Stimulated activated CD4-positive, alpha-beta T cell treated with anti-CD3 and anti-CD28 coated beads, TNF-alpha, amount 100 ng/mL, for 1 hour (primary cell): ENCODE measurements around the gene HDAC8.
"Not testable (repeated sequence)": the region's sequence is repeated elsewhere in the genome, so short reads cannot be mapped to it uniquely, and the experiment has no call there.

Experiments used
- DNase-seq, 3 donors: peaks; one replicate each; pipeline ENCODE4 v3.0.0-alpha.2; 2020; ENCODE audit warnings: low read depth in 3 of 3, low spot score in 1 of 3

HDAC8 gene

DNA sequence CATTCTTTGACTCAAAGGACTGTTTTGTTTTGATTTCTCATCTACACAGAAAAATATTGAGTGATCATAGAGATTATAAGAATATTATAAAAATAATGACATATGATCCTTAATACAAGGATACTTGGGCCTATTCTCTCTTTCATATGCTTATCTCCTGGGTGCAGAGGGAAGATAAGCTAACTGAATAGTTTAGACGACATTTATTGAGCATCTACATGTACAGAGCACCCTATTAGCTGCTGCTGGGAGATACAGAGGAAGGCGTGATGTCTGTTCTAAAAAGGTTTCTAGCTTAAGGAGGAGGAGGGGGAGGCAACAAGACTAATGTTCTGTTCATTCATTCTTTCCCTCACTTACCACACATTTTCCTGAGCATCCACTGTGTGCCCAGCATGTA is 106.8 kb downstream of the HDAC8 start:
- DNase-seq, result no peak

DNA sequence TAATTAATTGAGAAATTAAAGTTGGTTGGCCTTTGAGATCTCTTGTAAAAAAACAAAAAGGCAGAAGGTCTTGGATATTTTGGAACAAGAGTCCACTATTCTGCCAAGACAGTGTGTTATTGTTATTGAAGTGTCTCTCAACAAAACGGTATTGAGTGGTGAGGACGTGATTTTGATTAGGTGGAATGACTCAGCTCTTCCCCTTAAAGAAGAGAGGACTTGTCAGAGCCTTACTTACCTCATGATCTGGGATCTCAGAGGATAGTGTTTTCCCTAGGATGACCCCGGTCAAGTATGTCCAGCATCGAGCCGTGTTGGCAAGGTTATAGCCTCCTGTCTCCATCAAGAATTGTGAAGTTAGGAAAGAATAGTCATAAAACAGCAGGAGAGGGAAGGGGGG is 110.9 kb downstream of the HDAC8 start:
- DNase-seq, result no peak

DNA sequence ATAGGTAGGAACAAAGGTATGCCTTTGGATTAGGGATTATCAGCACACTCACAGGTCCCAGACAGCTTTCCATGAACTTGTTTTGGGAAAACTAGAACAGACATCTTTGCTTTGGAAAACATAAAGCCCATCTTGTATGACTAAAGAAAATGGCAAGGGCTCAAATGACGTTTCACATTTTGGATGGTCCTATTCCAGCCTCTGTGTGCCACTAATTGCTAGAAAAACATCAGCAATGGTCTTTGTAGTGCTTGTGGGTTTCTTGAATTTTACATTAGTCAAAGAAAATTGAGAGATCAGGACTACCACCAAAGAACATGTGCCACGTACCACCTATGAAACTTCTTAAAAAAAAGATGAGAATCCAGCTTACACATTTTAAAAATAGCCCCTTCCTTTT is 111.4 kb downstream of the HDAC8 start:
- DNase-seq, result no peak

DNA sequence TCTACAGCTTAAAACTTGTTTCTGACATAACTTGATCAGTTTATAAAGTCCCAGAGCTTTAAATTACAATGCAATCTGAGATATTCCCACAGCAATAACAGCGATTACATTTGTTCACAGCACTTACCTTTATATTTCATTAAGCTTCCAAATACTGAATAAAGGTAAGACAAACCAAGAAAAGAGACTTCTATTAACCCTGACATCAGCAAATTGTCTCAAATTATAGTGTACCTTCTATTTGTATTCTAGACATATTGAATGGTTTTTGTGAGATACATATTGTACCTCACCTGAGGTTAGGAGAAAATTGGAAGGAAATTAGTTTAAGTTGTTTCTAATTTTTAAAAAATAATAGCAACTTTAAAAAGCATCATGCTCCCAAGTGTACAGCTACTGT is 111.9 kb downstream of the HDAC8 start:
- no peak for DNase-seq

DNA sequence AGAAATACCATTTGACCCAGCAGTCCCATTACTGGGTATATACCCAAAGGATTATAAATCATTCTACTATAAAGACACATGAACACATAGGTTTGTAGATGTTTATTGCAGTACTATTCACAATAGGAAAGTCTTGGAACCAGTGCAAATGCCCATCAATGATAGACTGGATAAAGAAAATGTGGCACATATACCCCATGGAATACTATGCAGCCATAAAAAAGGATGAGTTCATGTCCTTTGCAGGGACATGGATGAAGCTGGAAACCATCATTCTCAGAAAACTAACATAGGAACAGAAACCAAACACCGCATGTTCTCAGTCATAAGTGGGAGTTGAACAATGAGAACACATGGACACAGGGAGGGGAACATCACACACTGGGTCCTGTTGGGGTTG is 123.6 kb downstream of the HDAC8 start:
- DNase-seq, result not testable (repeated sequence)

DNA sequence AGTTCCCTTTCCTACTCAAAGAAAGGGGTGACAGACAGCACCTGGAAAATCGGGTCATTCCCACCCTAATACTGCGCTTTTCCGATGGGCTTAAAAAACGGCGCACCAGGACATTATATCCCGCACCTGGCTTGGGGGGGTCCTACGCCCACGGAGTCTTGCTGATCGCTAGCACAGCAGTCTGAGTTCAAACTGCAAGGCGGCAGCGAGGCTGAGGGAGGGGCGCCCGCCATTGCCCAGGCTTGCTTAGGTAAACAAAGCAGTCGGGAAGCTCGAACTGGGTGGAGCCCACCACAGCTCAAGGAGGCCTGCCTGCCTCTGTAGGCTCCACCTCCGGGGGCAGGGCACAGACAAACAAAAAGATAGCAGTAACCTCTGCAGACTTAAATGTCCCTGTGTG is 131.9 kb downstream of the HDAC8 start:
- not testable (repeated sequence) for DNase-seq

DNA sequence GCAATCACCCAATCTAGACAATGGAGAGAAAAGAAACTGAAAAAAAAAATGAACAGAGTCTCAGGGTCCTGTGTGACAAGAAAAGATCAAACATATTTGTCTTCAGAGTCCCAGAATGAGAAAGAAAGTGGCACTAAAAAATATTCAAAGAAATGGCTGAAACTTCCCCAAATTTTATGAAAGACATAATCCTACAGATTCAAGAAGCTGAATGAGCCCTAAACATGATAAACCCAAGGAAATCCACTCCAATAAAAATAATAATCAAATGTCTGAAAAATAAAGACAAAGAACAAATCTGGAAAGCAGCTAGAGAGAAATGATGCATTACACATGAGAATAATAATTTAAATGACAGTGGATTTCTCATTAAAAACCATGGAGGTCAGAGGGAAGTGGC is 136.6 kb downstream of the HDAC8 start:
- no peak for DNase-seq

DNA sequence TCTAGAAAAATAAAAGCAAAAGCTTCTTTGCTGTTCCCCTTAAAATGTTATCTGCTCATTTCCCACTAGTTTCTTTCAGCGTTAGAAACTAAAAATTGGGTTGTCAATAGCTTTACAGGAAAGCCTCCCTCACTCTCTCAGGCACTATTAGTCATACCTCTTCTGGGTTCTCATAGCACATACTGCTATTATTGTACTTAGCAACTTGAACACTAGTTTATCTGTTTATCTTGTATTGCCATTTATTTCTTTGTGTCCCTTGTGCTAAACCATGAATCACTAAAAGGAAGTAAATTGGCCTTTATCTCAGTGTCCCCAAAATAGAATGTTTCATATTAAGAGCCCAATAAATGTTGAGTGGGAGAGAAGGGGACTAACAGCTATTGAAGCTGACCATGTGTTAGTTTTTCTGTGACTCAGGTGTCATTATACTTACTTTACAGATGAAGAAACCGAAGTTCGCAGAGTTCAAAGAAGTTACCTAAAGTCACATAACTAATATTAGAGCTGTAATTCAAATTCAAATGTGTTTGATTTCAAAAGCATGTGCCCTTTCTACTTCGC is 142.2 kb downstream of the HDAC8 start:
- DNase-seq, result no peak

DNA sequence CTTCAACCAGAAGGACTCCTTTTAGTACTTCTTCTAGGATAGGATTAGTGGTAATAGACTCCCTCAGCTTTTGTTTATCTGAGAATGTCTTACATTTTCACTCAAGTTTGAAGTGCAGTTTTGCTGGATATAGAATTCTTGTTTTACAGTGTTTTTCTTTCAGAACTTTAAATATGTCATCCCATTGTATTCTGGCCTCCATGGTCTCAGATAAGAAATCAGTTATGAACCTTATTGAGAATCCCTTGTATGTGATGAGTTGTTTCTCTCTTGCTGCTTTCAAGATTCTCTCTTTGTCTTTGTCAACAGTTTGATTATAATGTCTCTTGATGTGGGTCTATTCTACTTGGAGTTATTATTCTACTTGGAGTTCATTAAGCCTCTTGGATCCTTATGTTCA is 150.8 kb downstream of the HDAC8 start:
- DNase-seq, result no peak

DNA sequence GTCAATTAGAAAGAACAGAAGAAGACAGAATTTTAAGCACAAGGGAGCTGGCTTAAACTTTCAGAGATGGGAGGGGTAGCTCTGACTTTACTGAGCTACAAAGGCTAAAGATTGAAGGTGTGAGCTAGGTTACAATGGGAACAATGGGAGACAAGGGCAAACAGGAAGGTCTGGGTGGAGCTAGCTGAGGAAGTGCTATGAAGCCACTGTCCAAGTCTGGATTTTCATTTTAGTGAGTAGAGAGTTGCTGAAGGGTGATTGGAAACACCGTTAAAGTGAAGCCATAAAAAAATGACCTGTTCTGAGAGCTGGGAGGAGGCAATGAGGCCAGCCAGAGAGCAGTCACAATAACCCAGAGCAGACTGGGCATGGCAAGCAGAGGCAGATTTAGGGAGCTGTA is 162.7 kb downstream of the HDAC8 start:
- DNase-seq, result no peak

DNA sequence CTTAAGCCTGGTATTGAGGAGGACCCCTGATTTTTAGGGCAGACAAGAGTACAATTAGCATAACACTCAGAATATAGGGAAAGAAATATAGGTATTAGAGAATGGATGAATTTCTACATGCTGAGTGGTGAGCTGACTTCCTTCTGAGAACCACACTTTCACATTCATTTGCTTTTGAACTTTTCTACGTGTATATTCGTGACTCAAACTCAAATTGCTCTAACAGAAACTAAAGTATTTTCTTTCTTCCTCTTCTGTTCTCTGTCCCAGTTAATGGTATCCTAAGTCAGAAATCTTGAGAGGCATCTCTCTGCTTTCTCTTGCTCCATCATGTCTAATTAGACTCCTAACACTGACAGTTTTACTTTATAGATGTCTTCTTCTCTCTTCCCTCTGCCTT is 163.8 kb downstream of the HDAC8 start:
- DNase-seq, result no peak

DNA sequence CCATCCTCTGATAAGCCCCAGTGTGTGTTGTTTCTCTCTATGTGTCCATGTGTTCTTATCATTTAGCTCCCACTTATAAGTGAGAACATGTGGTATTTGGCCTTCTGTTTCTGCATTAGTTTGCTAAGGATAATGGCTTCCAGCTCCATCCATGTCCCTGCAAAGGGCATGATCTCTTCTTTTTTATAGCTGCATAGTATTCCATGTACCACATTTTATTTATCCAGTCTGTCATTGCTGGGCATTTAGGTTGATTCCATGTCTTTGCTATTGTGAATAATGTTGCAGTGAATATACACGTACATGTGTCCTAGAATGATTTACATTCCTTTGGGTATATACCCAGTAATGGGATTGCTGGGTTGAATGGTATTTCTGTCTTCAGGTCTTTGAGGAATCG is 167.5 kb downstream of the HDAC8 start:
- DNase-seq, result not testable (repeated sequence)

DNA sequence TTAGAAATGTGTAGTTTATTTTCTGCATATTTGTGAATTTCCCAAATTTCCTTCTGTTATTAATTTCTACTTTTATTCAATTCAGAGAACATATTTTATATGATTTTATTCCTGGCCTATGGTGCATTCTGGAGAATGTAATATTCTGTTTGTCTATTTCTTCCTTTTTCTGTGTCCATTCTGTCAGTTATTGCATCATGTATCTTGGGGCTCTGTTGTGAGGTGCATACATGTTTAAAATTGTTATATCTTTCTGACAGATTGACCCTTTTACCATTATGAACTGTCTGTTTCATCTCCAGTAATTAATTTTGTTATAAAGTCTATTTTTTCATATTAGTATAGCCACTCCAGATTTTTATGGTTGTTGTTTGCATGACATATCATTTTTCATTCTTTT is 170.0 kb downstream of the HDAC8 start:
- DNase-seq, result no peak

DNA sequence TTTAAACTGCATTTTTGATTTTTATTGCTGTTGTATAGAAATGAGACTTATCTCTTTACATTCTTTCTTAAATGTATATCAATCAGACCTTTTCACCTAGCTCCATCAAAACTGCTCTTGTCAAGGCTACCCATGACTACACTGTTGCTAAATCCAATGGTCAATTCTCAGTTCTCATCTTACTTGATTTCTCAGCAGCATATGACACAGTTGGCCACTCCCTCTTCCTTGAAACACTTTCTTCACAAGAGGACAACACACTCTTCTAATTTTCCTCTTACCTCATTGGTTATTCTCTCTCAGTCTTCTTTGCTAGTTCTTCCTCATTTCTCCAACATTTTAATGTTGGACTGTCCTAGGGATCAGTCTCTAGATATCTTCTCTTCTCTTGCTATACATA is 172.8 kb downstream of the HDAC8 start:
- no peak for DNase-seq

DNA sequence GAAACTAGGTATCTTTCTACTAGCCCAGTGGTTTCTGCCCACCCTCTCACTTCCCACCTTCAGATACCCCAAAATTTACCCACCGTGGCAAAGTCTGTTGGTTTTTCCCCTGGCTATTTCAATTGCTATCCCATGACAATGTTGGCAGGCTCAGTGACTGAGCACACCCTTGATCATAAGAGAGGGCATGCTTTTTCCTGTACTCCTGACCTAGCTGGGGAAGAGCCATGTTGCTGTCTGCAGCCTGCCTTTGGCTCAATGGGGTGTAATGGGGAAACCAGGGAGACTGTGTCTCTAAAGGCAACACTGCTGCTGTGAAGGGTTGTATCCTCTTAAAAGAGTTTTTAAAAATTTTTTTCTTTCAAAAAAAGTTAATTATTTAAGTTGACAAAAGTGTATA is 176.5 kb downstream of the HDAC8 start:
- DNase-seq, result no peak

DNA sequence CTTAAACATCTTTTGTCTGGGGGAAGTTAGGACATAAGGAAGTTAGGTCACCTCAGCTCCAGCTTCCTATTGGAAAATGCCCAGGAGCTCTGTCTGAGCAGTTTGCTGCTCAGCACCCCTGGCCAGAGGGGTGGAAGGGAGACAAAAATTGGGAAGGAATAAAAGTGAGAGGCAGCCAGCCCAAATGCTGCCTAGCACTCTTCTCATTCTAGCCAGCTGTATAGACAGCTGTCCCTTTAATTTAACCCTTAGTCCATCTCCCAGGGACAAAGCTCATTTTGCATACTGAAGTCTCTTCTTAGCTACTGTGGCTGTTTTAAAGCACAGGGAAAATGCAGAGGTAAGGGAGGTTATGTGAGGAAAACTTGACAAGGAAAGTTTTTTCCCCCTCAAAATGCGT is 177.4 kb downstream of the HDAC8 start:
- DNase-seq, result no peak

DNA sequence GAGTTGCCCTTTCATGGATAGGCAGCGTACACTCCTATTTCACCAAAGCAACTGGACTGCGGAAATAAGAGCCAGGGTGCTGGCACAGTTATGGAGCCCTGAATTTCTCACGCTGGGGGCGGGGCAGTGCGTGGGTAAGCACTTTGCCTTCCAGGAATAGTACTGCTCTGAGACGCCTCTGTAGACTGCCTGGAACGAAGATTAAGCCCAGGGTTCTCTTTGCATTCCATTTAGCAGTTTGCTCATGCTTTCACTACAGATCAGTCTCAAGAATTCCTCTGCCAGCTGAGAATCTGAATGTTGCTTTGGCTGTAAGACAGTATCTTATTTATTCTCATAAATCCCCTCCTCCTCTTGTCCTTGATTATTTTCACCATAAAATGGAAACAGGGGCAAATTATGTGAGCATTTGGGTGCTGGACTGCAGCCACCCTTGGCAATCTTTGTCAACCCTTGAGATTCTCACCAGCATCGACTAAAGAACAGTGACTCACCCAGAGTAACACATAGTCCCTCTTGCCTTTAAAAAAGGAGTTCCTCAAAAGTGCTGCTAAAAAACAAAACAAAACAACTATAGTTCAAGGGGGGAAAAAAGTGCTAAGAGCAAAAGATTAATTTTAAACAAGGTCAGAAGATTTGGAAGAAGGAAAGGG is 178.0 kb downstream of the HDAC8 start:
- DNase-seq, result no peak

DNA sequence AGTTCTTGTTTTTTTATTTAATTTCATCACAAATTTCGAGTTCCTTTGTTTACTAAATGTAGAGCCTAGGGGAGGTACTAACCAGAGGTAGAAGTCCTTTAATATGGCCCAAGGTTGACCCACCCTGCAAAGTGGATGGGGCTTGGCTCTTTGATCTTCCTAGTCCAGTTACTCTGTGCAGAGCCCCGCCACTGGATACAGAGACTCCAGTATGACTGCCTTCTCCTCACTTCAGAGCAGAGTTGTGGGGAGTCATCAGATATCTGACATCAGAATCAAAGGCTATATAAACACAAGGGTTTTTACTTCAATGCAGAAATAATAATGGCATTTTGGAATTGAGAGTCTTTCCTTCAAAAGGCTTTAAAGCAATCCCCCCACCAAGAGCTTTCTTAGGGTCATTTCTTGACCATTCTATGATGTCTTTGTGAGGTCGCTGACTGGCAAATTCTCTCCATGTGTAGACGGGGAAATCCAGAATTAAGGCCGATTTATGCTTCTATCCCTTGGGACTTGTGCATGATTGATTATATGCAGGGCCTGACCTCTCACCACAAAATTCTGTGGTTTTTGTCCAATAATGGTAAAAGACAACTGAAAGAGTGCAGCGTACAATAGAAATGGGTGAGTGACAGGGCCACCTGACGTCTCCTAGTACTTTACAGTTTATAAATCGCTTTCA is 178.7 kb downstream of the HDAC8 start:
- no peak for DNase-seq

DNA sequence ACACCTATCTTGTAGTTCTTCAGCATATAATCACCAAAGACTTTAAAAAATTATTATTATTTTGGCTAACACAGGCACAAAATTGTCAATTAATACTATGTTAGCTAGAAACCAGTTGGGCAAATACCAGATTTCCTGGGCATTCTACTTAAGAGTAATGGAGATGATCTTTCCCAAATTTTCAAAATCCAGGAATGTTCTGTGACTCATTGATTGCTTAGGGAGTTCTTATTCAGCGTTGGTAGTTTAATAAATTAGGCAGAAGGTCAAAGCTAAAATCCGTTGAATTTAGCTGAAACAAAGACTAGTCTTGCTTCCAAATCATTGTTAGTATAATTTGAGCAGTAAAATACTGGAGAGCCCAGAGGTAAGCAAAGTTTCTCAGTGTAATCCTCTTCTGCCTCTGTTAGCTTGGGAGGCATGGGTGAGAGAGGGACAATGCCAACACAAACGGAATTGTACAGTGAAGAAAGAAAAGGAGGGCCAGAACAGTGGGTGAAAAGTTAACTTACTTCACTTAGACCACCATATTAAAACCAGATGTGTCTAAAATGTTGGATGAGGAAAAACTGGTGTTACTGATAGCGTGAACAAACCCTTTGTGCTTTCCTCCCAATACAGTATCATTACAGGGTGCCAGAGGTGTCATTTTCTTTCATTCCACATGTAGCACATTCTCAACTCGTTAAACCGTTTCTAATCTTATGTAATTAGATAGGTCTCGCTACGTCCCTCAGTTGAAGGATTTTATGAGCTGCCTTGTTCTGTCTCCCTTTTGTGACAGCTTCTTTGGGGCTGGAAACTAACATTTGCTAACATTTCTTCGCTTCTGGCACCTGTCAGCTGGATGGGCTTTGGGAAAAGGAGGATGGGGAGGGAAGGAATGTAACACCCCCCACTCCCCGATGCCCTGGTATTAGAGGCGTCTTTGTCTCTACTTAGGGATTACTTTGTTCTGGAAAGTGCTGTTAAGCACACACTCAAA is 179.5 kb downstream of the HDAC8 start:
- no peak for DNase-seq

DNA sequence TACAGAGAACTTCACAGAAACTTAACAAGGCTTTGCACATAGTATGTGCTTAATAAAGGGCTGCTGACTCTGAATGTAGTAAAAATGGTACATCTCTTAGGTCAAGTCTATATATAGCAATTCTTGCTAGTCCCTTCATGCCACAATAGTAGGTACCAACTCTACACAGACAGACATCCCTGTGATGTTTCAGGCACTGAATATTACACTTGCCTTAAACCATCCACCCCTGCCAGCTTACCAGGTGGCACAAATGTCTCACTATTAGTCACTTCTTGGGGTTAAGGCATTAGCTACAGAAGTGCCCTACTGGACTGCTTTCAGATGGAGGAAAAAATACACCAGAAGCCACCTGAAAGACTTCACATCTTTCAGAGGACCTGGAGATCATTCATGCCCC is 180.6 kb downstream of the HDAC8 start:
- DNase-seq, result no peak

DNA sequence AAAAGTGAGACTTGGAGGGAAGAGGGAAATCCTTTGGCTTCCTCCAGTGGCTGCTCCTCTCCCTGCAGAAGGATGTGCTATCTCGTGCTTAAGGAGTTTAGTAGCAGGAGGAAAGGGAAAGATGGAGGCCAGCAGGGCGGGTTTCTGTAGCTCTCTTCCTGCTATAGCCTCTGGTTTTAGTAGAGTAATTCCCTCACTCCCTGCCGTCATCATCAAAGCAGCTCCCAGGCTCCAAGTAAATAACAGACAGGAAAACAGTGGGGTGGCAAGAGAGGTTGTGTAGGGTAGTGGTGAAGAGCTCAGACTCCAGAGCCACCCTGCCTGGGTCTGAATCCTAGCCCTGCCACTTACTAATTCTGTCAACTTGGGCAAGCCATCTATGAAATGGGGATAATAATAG is 185.4 kb downstream of the HDAC8 start:
- DNase-seq, result no peak

DNA sequence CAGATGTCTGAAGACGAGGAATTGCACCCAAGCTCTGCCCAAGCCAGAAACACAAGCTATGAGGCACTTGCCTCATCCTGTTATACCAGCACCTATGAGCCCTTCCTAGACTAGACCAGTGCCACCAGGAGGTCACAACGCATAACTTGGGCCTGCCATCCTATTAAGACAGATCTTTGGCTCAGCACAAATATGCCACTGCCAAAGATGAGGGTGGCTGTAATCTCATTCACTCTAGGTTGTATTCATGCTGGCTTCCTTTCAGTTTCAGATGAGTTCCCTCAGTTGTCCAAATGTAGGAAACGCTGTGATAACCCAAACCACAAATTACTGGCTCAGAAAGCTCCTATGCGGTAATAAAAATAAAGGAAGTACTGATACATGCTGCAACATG is 190.4 kb downstream of the HDAC8 start:
- DNase-seq, result no peak
